CD14-positive monocyte (primary cell): ENCODE measurements around the gene NCKAP1. TPM values are rescaled to one million over a fixed set of nuclear protein-coding genes. Genes with fewer than 3 reads are reported as not detected.

Experiments used
- DNase-seq, 3 donors: peaks; one replicate each; pipeline ENCODE4 v3.0.0-alpha.2; 2011 to 2022
- H2AFZ ChIP-seq: 2 replicates; pipeline ENCODE4 v1.6.0; 2012; ENCODE audit warnings: mild to moderate bottlenecking, low read depth, low read length, inconsistent platforms; ENCODE audit not compliant: insufficient read depth, poor library complexity, severe bottlenecking
- H3K27ac ChIP-seq, 2 donors: 1 replicate in 1 of 2; 2 replicates in 1 of 2; pipeline ENCODE4 v1.5.1; 2012 to 2013; ENCODE audit warnings: low read length in 2 of 2, control low read depth in 1 of 2, inconsistent platforms in 1 of 2, low read depth in 1 of 2, mild to moderate bottlenecking in 1 of 2
- H3K27me3 ChIP-seq, 2 donors: one replicate each; pipeline versions ENCODE4 v1.6.0 to v1.6.1; 2011 to 2013; ENCODE audit warnings: low read length in 2 of 2; ENCODE audit not compliant: control insufficient read depth in 2 of 2, insufficient read depth in 2 of 2
- H3K36me3 ChIP-seq, 2 donors: replicated peaks in 1 of 2; 1 replicate in 1 of 2; 2 replicates in 1 of 2; pipeline versions ENCODE4 v1.5.1 to v1.6.1; 2012 to 2013; ENCODE audit warnings: low read length in 2 of 2, control low read depth in 1 of 2, inconsistent platforms in 1 of 2, mild to moderate bottlenecking in 1 of 2; ENCODE audit not compliant: insufficient read depth in 2 of 2, control insufficient read depth in 1 of 2
- H3K4me1 ChIP-seq, 2 donors: 1 replicate in 1 of 2; 2 replicates in 1 of 2; pipeline versions ENCODE4 v1.5.1 to v1.6.1; 2012 to 2013; ENCODE audit warnings: low read length in 2 of 2, control low read depth in 1 of 2, inconsistent platforms in 1 of 2, mild to moderate bottlenecking in 1 of 2, moderate library complexity in 1 of 2; ENCODE audit not compliant: insufficient read depth in 2 of 2, control insufficient read depth in 1 of 2
- H3K4me2 ChIP-seq: replicated peaks from 2 replicates; pipeline ENCODE3; 2012; ENCODE audit warnings: low read length, moderate library complexity, mild to moderate bottlenecking; ENCODE audit not compliant: poor library complexity, severe bottlenecking; ENCODE audit errors: extremely low read depth
- H3K4me3 ChIP-seq, 3 experiments: fragments of 200-600 bp in 1 of 3; sonication (generic) in 1 of 3; replicated peaks in 1 of 3; 1 replicate in 2 of 3; 2 replicates in 1 of 3; pipeline ENCODE4 v1.5.1; 2011 to 2013; ENCODE audit warnings: low read length in 3 of 3, mild to moderate bottlenecking in 3 of 3, control low read depth in 2 of 3, low read depth in 2 of 3, inconsistent platforms in 1 of 3, moderate library complexity in 1 of 3
- H3K79me2 ChIP-seq: 2 replicates; pipeline ENCODE4 v1.6.0; 2012; ENCODE audit warnings: mild to moderate bottlenecking, control low read depth, inconsistent platforms, low read length, moderate library complexity; ENCODE audit not compliant: insufficient read depth
- H3K9ac ChIP-seq: 2 replicates; pipeline ENCODE4 v1.6.0; 2017; ENCODE audit warnings: low read length, mild to moderate bottlenecking; ENCODE audit not compliant: insufficient read depth, poor library complexity, severe bottlenecking
- H3K9me3 ChIP-seq, 2 donors: replicated peaks in 1 of 2; 1 replicate in 1 of 2; 2 replicates in 1 of 2; pipeline versions ENCODE4 v1.5.1 to v1.6.1; 2012 to 2013; ENCODE audit warnings: low read length in 2 of 2, control low read depth in 1 of 2; ENCODE audit not compliant: control insufficient read depth in 1 of 2, insufficient read depth in 1 of 2
- H4K20me1 ChIP-seq: 2 replicates; pipeline ENCODE4 v1.6.0; 2012; ENCODE audit warnings: mild to moderate bottlenecking, low read length, control low read depth, moderate library complexity; ENCODE audit not compliant: insufficient read depth
- H3K27ac Mint-ChIP-seq, 7 donors: one replicate each; pipeline ENCODE4 v1.8.0; 2020; ENCODE audit warnings: mild to moderate bottlenecking in 7 of 7, mixed read lengths in 7 of 7, moderate library complexity in 6 of 7, inconsistent platforms in 2 of 7
- H3K27me3 Mint-ChIP-seq, 3 donors: one replicate each; pipeline ENCODE4 v1.8.0; 2021 to 2022; ENCODE audit warnings: low read depth in 3 of 3, mild to moderate bottlenecking in 3 of 3, mixed read lengths in 3 of 3, moderate library complexity in 3 of 3, inconsistent platforms in 1 of 3
- H3K36me3 Mint-ChIP-seq, 2 donors: one replicate each; pipeline ENCODE4 v1.8.0; 2020; ENCODE audit warnings: mixed read lengths in 2 of 2, inconsistent platforms in 1 of 2, mild to moderate bottlenecking in 1 of 2
- H3K4me1 Mint-ChIP-seq: one replicate; pipeline ENCODE4 v1.8.0; 2020; ENCODE audit warnings: mild to moderate bottlenecking, mixed read lengths
- H3K4me3 Mint-ChIP-seq, 2 donors: one replicate each; pipeline ENCODE4 v1.8.0; 2020; ENCODE audit warnings: mild to moderate bottlenecking in 2 of 2, mixed read lengths in 2 of 2, moderate library complexity in 1 of 2
- H3K9me3 Mint-ChIP-seq, 7 donors: one replicate each; pipeline ENCODE4 v1.8.0; 2020 to 2022; ENCODE audit warnings: mixed read lengths in 7 of 7, mild to moderate bottlenecking in 6 of 7, moderate library complexity in 6 of 7, inconsistent platforms in 2 of 7
- CTCF ChIP-seq: fragments of 200-600 bp; IDR thresholded peaks from one replicate; pipeline ENCODE4 v1.8.0; 2022; ENCODE audit warnings: antibody characterized with exemption, mild to moderate bottlenecking
- WGBS: methylation state at CpG from one replicate; pipeline ENCODE4 v1.1.5; 2013; ENCODE audit warnings: missing lambda C conversion rate; ENCODE audit not compliant: insufficient coverage; 5-methylcytosine and 5-hydroxymethylcytosine counted together
- intact Hi-C, 2 donors: fragments of 100-400 bp; cut with micrococcal nuclease; formaldehyde crosslinking; loops; one replicate each; pipeline versions ENCODE4 v1.15.0 to v1.15.1; 2023
- polyA plus RNA-seq, 3 donors: library from polyadenylated mRNA; depleted of rRNA in 1 of 3; unstranded in 2 of 3; stranded (reverse) in 1 of 3; fragments of 300-500 nt in 2 of 3; fragments of >200 nt in 1 of 3; fragmentation: Illumina TruSeq in 2 of 3; gene quantifications; 1 replicate in 2 of 3; 2 replicates in 1 of 3; pipeline ENCODE4 v1.2.3, GENCODE V29; 2012 to 2021

The NCKAP1 gene
- polyA plus RNA-seq, 3 donors, result 0.01 TPM; not detected in 2

- DNase-seq, result no peak
- H3K4me2 ChIP-seq, result no peak overlapping the region
- no peak overlapping the region for H3K9ac ChIP-seq
- H3K27me3 ChIP-seq, result peaks cover 93 to 100% of the 10 kb centered on the region in 2 donors
- Mint-ChIP-seq H3K4me1 (peaks cover 3% of the 10 kb centered on the region), H3K36me3 (peaks cover 0 to 3% of the 10 kb centered on the region in 2 donors), H3K27ac (no peak overlapping the region), H3K9me3 (peaks cover 0 to 4% (median 0%) of the 10 kb centered on the region in 7 donors), H3K27me3 (peaks cover 78 to 84% (median 81%) of the 10 kb centered on the region in 3 donors), H3K4me3 (peak overlapping the region in 1 of 2 donors; percentile 71)
- no peaks in the 10 kb centered on the region for H3K4me1 ChIP-seq
- H3K4me3 ChIP-seq, result no peak overlapping the region
- intact Hi-C loops, result no loop called here
- H3K79me2 ChIP-seq, result no peaks in the 10 kb centered on the region
- no peaks in the 10 kb centered on the region for H3K36me3 ChIP-seq
- no peaks in the 10 kb centered on the region for H4K20me1 ChIP-seq
- peaks cover 0 to 7% of the 10 kb centered on the region in 2 donors for H3K9me3 ChIP-seq
- no peak for TF ChIP-seq CTCF
- H3K27ac ChIP-seq, result no peak overlapping the region
- no peak overlapping the region for H2AFZ ChIP-seq
Measured at GRCh38 chr2:183028108-183028507, 10.1 kb downstream of the NCKAP1 start.

DNA sequence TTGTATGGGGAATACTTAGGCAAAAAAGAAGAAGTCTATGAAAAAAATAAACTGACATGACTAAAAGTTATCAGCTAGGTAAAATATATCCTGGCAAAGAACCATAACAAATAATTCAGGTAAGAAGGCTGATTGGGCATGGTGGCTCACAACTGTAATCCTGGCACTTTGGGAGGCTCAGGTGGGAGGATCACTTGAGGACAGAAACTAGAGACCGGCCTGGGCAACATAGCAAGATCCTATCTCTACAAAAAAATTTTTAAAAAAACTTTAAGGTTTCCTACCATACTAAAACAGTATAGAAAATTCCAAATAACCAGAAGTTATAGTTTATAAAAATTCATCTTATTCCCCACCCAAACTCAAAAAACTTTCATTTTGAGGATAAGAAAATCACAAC lies 10.8 kb downstream of the NCKAP1 start:
- H3K4me3 ChIP-seq, result no peak overlapping the region
- Mint-ChIP-seq H3K36me3 (peaks cover 0 to 3% of the 10 kb centered on the region in 2 donors), H3K4me3 (peak overlapping the region in 1 of 2 donors; percentile 55), H3K4me1 (peaks cover 3% of the 10 kb centered on the region), H3K9me3 (peaks cover 0 to 3% (median 0%) of the 10 kb centered on the region in 7 donors), H3K27ac (no peak overlapping the region), H3K27me3 (peaks cover 78 to 83% (median 81%) of the 10 kb centered on the region in 3 donors)
- no peak overlapping the region for H3K4me2 ChIP-seq
- no peaks in the 10 kb centered on the region for H3K36me3 ChIP-seq
- no peaks in the 10 kb centered on the region for H3K4me1 ChIP-seq
- TF ChIP-seq CTCF, result no peak
- no peak overlapping the region for H3K27ac ChIP-seq
- intact Hi-C loops, result no loop called here
- H4K20me1 ChIP-seq, result no peaks in the 10 kb centered on the region
- H2AFZ ChIP-seq, result no peak overlapping the region
- DNase-seq, result no peak
- no peak overlapping the region for H3K9ac ChIP-seq
- no CpG with 5 or more reads among the region's 1 CpG for WGBS
- peaks cover 0 to under 1% of the 10 kb centered on the region in 2 donors for H3K9me3 ChIP-seq
- H3K79me2 ChIP-seq, result no peaks in the 10 kb centered on the region
- H3K27me3 ChIP-seq, result peaks cover 93 to 100% of the 10 kb centered on the region in 2 donors
